Loucy (cell line): ENCODE results near the gene ARRDC1.

Experiments used
- CTCF ChIP-seq: fragments of 200-600 bp; sonication (generic); conservative IDR thresholded peaks from 2 replicates; pipeline ENCODE4 v1.5.1; 2014; ENCODE audit warnings: mild to moderate bottlenecking, antibody characterized with exemption, low read length
- EZH2phosphoT487 ChIP-seq: fragments of 200-600 bp; IDR thresholded peaks from 2 replicates; pipeline ENCODE4 v1.6.1; 2018; ENCODE audit warnings: antibody characterized with exemption, mild to moderate bottlenecking, moderate library complexity, borderline replicate concordance

GRCh38 chr9:137588311-137588710 is 17.2 kb upstream of the ARRDC1 start:
- TF ChIP-seq CTCF (no peak), EZH2phosphoT487 (no peak)
